H9 (cell line): ENCODE measurements around the gene HGS. TPM values are rescaled to one million over a fixed set of nuclear protein-coding genes. Genes with fewer than 3 reads are reported as not detected.

Experiments
- DNase-seq: peaks from one replicate; pipeline ENCODE4 v3.0.0-alpha.2; 2017
- H2AFZ ChIP-seq: one replicate; pipeline ENCODE4 v1.6.1; 2013; ENCODE audit warnings: mild to moderate bottlenecking, low read length, control low read depth, moderate library complexity
- H2AK5ac ChIP-seq: 2 replicates; pipeline ENCODE4 v1.6.1; 2013; ENCODE audit warnings: low read length, control low read depth, mixed read lengths; ENCODE audit not compliant: insufficient read length
- H2BK120ac ChIP-seq: one replicate; pipeline ENCODE4 v1.6.1; 2013; ENCODE audit warnings: low read depth, mild to moderate bottlenecking, low read length, control low read depth, inconsistent platforms; ENCODE audit not compliant: poor library complexity, severe bottlenecking
- H2BK12ac ChIP-seq: 2 replicates; pipeline ENCODE4 v1.6.1; 2013; ENCODE audit warnings: low read length, control low read depth, mixed read lengths, low read depth; ENCODE audit not compliant: insufficient read length
- H2BK15ac ChIP-seq: 2 replicates; pipeline ENCODE4 v1.6.1; 2013; ENCODE audit warnings: low read depth, low read length, control low read depth
- H2BK20ac ChIP-seq: one replicate; pipeline ENCODE4 v1.6.1; 2013; ENCODE audit warnings: low read depth, mild to moderate bottlenecking, low read length, control low read depth, inconsistent platforms; ENCODE audit not compliant: poor library complexity, severe bottlenecking
- H2BK5ac ChIP-seq: 2 replicates; pipeline ENCODE4 v1.6.1; 2013; ENCODE audit warnings: low read length, control low read depth, mixed read lengths; ENCODE audit not compliant: insufficient read length
- H3K14ac ChIP-seq: 2 replicates; pipeline ENCODE4 v1.6.1; 2013; ENCODE audit warnings: low read length, control low read depth; ENCODE audit not compliant: insufficient read depth
- H3K18ac ChIP-seq: 2 replicates; pipeline ENCODE4 v1.6.1; 2013; ENCODE audit warnings: low read depth, mild to moderate bottlenecking, mixed read lengths, low read length, control low read depth; ENCODE audit not compliant: insufficient read length
- H3K23ac ChIP-seq: 2 replicates; pipeline ENCODE4 v1.6.1; 2013; ENCODE audit warnings: low read length, control low read depth, mixed read lengths, low read depth; ENCODE audit not compliant: insufficient read length
- H3K23me2 ChIP-seq: 2 replicates; pipeline ENCODE4 v1.6.1; 2013; ENCODE audit warnings: low read depth, mild to moderate bottlenecking, mixed read lengths, low read length, control low read depth; ENCODE audit not compliant: insufficient read length, poor library complexity, severe bottlenecking
- H3K27ac ChIP-seq: 2 replicates; pipeline ENCODE4 v1.5.1; 2013; ENCODE audit warnings: low read length, control low read depth, mixed read lengths, low read depth; ENCODE audit not compliant: insufficient read length
- H3K27me3 ChIP-seq: 2 replicates; pipeline ENCODE4 v1.6.1; 2013; ENCODE audit warnings: low read length, control low read depth, inconsistent platforms; ENCODE audit not compliant: insufficient read depth
- H3K4ac ChIP-seq: 2 replicates; pipeline ENCODE4 v1.6.1; 2013; ENCODE audit warnings: low read depth, mild to moderate bottlenecking, control low read depth, inconsistent platforms, low read length, moderate library complexity
- H3K4me1 ChIP-seq: 2 replicates; pipeline ENCODE4 v1.6.1; 2013; ENCODE audit warnings: low read length, control low read depth, inconsistent platforms; ENCODE audit not compliant: insufficient read depth
- H3K4me2 ChIP-seq: 2 replicates; pipeline ENCODE4 v1.6.1; 2013; ENCODE audit warnings: low read length, control low read depth, mixed read lengths; ENCODE audit not compliant: insufficient read length, insufficient read depth
- H3K56ac ChIP-seq: 2 replicates; pipeline ENCODE4 v1.6.1; 2013; ENCODE audit warnings: low read depth, mild to moderate bottlenecking, mixed read lengths, low read length, control low read depth; ENCODE audit not compliant: insufficient read length
- H3K79me1 ChIP-seq: 2 replicates; pipeline ENCODE4 v1.6.1; 2013; ENCODE audit warnings: low read depth, mild to moderate bottlenecking, moderate library complexity, low read length, control low read depth, inconsistent platforms; ENCODE audit not compliant: insufficient read depth, poor library complexity, severe bottlenecking
- H3K79me2 ChIP-seq: 2 replicates; pipeline ENCODE4 v1.6.1; 2013; ENCODE audit warnings: low read length, control low read depth, inconsistent platforms; ENCODE audit not compliant: insufficient read depth
- H3K9ac ChIP-seq: 2 replicates; pipeline ENCODE4 v1.6.1; 2013; ENCODE audit warnings: low read length, control low read depth, mixed read lengths; ENCODE audit not compliant: insufficient read length; ENCODE audit errors: extremely low read depth
- H3K9me3 ChIP-seq: one replicate; pipeline ENCODE4 v1.6.1; 2013; ENCODE audit warnings: low read depth, low read length, inconsistent platforms; ENCODE audit not compliant: control insufficient read depth
- H3T11ph ChIP-seq: one replicate; pipeline ENCODE4 v1.6.1; 2013; ENCODE audit warnings: mild to moderate bottlenecking, low read length, control low read depth, inconsistent platforms
- H4K20me1 ChIP-seq: one replicate; pipeline ENCODE4 v1.6.1; 2013; ENCODE audit not compliant: control insufficient read depth, insufficient read length, insufficient read depth
- H4K5ac ChIP-seq: 2 replicates; pipeline ENCODE4 v1.6.1; 2013; ENCODE audit warnings: low read depth, mild to moderate bottlenecking, mixed read lengths, low read length, control low read depth; ENCODE audit not compliant: insufficient read length
- H4K8ac ChIP-seq: replicated peaks from 2 replicates; pipeline ENCODE4 v1.6.1; 2013; ENCODE audit warnings: low read length, control low read depth, mixed read lengths, low read depth; ENCODE audit not compliant: insufficient read length
- H4K91ac ChIP-seq: 2 replicates; pipeline ENCODE4 v1.6.1; 2013; ENCODE audit warnings: low read depth, mild to moderate bottlenecking, moderate library complexity, mixed read lengths, low read length, control low read depth; ENCODE audit not compliant: insufficient read length
- H3K27ac Mint-ChIP-seq, 3 experiments: 2 replicates in 2 of 3; 3 replicates in 1 of 3; pipeline ENCODE4 v1.8.0; 2020 to 2021; ENCODE audit warnings: mixed read lengths in 3 of 3, mild to moderate bottlenecking in 1 of 3, moderate library complexity in 1 of 3
- H3K27me3 Mint-ChIP-seq: 2 replicates; pipeline ENCODE4 v1.8.0; 2021; ENCODE audit warnings: low read depth, mild to moderate bottlenecking, moderate library complexity, mixed read lengths
- H3K36me3 Mint-ChIP-seq, 3 experiments: 2 replicates in 2 of 3; 3 replicates in 1 of 3; pipeline ENCODE4 v1.8.0; 2020 to 2021; ENCODE audit warnings: low read depth in 3 of 3, mixed read lengths in 3 of 3; ENCODE audit not compliant: insufficient read depth in 1 of 3
- H3K4me1 Mint-ChIP-seq, 2 experiments: 2 replicates each; pipeline ENCODE4 v1.8.0; 2020; ENCODE audit warnings: mixed read lengths in 2 of 2
- H3K4me3 Mint-ChIP-seq, 2 experiments: 2 replicates in 1 of 2; 3 replicates in 1 of 2; pipeline ENCODE4 v1.8.0; 2020 to 2021; ENCODE audit warnings: mild to moderate bottlenecking in 2 of 2, mixed read lengths in 2 of 2, moderate library complexity in 1 of 2
- H3K9me3 Mint-ChIP-seq, 2 experiments: 2 replicates in 1 of 2; 3 replicates in 1 of 2; pipeline ENCODE4 v1.8.0; 2020; ENCODE audit warnings: mild to moderate bottlenecking in 2 of 2, mixed read lengths in 2 of 2, moderate library complexity in 1 of 2
- CTCF ChIP-seq: fragments of 200-600 bp; sonication (generic); conservative IDR thresholded peaks from 3 replicates; pipeline ENCODE4 v1.8.0; 2021; ENCODE audit warnings: antibody characterized with exemption, mild to moderate bottlenecking
- WGBS: extraction: QIAGEN DNeasy Blood & Tissue Kit; methylation state at CpG from one replicate; pipeline ENCODE4 v1.1.7; 2013; ENCODE audit warnings: missing lambda C conversion rate, low lambda C conversion rate, mixed read lengths; ENCODE audit not compliant: insufficient read length; ENCODE audit errors: extremely low coverage; 5-methylcytosine and 5-hydroxymethylcytosine counted together
- total RNA-seq: library from RNA; stranded (reverse); gene quantifications from 2 replicates; pipeline ENCODE4 v1.2.1, GENCODE V29; 2021

Gene HGS
- total RNA-seq, 1 experiment from 2014 or later = 106 TPM

GRCh38 chr17:81640011-81640410, 43.8 kb upstream of the HGS start:
- DNase-seq = no peak
- no peak overlapping the region for H2BK20ac ChIP-seq
- TF ChIP-seq CTCF = no peak
- Mint-ChIP-seq H3K27me3 (no peaks in the 10 kb centered on the region), H3K4me3 (no peak overlapping the region), H3K36me3 (peaks cover 0 to 3% (median 1%) of the 10 kb centered on the region in 3 experiments; a peak in 1 of 7 replicates), H3K9me3 (0 out of 5 replicates have a peak, but pooled peaks cover 0 to 2% of the 10 kb centered on the region in 2 experiments), H3K27ac (no peak overlapping the region; a peak in 1 of 7 replicates), H3K4me1 (peaks cover 9 to 10% of the 10 kb centered on the region in 2 experiments)
- no peak overlapping the region for H2BK15ac ChIP-seq
- H3K79me2 ChIP-seq = peaks cover 12% of the 10 kb centered on the region; the same call in 1 of the 2 replicates
- no peak overlapping the region for H3K4me2 ChIP-seq
- H3K79me1 ChIP-seq = peaks cover 8% of the 10 kb centered on the region
- H2BK12ac ChIP-seq = no peak overlapping the region
- no peak overlapping the region for H3K27ac ChIP-seq
- no peak overlapping the region for H2BK5ac ChIP-seq
- H3K4me1 ChIP-seq = no peaks in the 10 kb centered on the region
- no peaks in the 10 kb centered on the region for H3K27me3 ChIP-seq
- H3K56ac ChIP-seq = no peak overlapping the region
- no peaks in the 10 kb centered on the region for H3K9me3 ChIP-seq
- no peaks in the 10 kb centered on the region for H4K20me1 ChIP-seq
- no peak overlapping the region for H4K5ac ChIP-seq
- no peak overlapping the region for H4K91ac ChIP-seq
- no peak overlapping the region for H3K14ac ChIP-seq
- H4K8ac ChIP-seq = no peak overlapping the region
- H2AK5ac ChIP-seq = no peak overlapping the region
- no peak overlapping the region for H3K9ac ChIP-seq
- H3K23me2 ChIP-seq = peaks cover 8% of the 10 kb centered on the region
- no peak overlapping the region for H3K18ac ChIP-seq
- H3K4ac ChIP-seq = no peak overlapping the region
- H2AFZ ChIP-seq = no peak overlapping the region
- no CpG with 5 or more reads among the region's 9 CpGs for WGBS
- no peak overlapping the region for H2BK120ac ChIP-seq
- no peak overlapping the region for H3T11ph ChIP-seq
- no peak overlapping the region for H3K23ac ChIP-seq
